Stimulated activated CD8-positive, alpha-beta memory T cell treated with anti-CD3 and anti-CD28 coated beads, Interleukin-15, amount 100 ng/mL, for 48 hours (primary cell): Measurements from ENCODE around the gene SLC25A38.

Source experiments
- DNase-seq, 2 donors: peaks; one replicate each; pipeline ENCODE4 v3.0.0-alpha.2; 2020; ENCODE audit warnings: low read depth in 2 of 2

SLC25A38 gene

DNA sequence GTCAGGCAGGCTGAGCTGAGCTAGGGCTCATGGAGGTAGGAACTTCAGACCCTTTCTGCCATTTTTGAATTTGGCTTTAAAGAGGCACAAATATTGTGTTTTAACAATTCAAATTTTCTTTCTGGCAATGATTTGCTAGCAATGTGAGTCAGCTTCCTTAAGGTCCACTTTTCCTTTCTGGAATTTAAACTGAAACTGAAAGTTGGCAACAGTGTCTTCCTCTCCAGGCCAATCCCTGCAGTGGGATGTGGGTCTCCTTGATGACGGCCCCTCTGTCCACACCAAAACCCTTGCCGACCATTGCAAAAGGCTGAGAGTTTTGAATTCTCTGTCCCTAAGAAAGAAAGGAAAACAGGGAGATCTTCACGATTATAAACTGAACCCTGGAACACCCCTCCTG, 50.5 kb downstream of the SLC25A38 start:
- no peak for DNase-seq

DNA sequence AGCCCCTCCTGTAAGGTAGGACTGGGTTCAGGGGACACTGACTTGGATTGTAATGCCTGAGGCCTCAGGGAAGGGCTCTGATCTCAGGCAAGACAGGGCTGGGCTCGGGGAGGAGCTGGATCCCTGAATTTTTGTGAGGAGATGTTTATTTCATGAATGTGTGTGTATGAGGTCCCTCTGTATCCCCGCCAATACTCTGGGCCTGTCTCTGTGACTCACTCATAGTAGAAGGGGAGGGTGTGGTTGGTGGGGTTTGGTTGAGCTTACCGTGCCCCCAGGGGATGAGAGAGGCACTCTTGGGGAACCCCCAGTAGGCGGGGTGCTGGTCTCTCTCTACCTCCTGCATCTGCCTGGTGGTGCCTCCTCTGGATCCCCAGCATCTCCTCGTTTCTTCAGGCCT, 51.4 kb downstream of the SLC25A38 start:
- DNase-seq, result no peak

DNA sequence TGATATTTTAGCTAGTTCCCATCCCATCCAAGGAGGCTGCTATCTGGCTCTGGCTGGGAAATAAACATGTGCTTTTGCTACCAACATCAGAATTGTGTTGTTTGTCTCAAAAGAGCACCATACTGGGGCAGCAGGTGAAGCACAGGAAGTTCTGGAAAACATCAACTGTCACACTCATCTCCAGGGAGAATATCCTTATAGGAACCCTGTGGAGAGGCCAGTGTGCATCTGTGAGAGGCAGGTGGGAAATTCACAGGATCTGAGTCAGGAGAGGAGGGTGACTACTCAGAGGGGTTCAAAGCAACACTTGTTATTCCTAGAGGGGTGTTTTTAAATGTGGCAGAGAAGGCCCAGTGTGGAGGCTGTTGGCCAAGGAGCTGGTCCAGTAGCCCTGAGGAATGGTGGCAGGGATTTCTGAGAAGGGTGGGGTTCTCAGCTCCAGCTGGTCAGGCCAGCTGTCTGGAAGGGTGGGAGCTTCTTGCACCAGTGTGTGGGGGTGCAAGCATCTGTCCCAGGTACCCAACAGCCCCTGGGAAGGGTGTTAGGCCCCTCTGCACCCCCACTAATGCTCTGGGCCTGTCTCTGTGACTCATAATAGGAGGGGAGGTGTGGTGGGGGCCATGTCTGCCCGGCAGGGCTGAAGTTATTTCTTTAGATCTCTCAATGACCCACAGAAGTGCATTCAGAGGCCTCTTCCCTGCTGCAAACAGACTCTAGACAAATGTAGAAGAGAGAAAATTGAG, 52.0 kb downstream of the SLC25A38 start:
- no peak for DNase-seq

DNA sequence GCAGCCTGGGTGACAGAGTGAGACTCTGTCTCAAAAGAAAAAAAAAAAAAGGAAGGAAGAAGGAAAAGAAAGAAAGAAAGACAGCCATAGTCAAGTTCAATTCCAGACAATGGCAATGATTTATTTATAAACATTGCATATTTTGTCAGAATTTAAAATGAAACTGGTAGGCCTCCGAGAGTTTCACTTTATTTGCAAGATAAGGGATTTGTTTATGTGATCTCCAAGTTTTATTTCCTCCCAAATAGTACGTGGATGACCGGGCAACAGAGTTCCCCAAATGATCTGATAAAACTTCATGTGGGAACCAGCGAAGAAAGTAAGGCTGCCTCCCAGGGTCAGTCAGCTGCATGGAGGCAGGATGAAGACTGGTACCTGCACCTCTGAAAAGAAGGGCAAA, 55.7 kb downstream of the SLC25A38 start:
- no peak for DNase-seq

DNA sequence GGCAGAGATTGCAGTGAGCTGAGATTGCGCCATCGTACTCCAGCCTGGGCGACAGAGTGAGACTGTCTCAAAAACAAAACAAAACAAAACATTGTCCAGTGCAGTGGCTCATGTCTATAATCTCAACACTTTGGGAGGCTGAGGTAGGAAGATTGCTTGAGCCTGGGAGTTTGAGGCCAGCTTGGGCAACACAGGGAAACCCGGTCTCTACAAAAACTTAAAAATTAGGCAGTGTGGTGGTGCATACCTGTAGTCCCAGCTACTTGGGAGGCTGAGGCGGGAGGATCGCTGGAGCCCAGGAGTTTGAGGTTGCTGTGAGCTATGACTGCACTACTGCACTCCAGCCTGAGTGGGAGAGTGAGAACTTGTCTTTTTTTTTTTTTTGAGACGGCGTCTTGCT, 57.1 kb downstream of the SLC25A38 start:
- DNase-seq, result no peak

- no peak for DNase-seq
Observed at GRCh38 chr3:39443530-39443929, 60.4 kb downstream of the SLC25A38 start.

DNA sequence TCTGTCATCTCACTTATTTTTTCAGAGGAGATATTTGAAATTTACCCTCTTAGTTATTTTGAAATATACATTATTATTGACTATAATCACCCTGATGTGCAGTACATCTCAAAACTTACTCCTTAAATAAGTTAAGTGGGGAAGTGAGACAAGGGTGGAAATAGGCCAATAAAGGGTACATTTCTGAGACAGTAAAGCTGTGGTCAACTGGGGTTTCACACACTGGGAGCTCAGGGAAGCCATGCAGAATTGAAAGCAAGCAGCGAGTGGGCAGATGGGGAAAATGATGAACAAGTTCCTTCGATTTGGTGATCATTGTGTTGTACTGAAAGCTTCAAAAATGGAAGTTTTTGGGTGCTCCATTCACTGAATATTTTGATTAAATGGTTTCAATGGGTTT, 62.8 kb downstream of the SLC25A38 start:
- DNase-seq, result no peak

DNA sequence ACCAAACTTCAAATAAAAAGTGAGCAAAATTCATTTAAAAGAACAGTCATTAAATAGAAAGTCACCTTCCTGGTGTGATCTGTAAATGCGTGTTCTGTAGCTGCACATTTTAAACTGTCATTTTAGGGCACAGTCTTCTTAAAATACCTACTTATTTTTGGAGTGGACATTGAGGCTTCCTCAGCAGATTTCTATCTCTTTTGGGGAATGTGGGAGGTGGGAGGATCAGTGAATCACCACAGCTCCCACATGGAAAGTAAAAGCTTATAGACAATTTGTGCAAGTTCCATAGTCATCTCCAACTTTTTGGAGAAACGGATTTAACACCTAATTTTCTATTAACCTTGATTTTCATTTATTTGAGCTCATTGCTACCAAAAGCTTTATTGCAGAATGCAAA, 63.3 kb downstream of the SLC25A38 start:
- no peak for DNase-seq
